Mammary epithelial cell (primary cell): ENCODE measurements around the gene DAG1.

Experiments used
- CTCF ChIP-seq, 2 donors: IDR thresholded peaks in 1 of 2; conservative IDR thresholded peaks in 1 of 2; 2 replicates each; pipeline ENCODE4 v1.5.1; 2011 to 2012; ENCODE audit warnings: inconsistent platforms in 2 of 2, low read length in 2 of 2, mild to moderate bottlenecking in 2 of 2, control low read depth in 1 of 2, low read depth in 1 of 2; ENCODE audit not compliant: insufficient read depth in 1 of 2; ENCODE audit errors: extremely low read depth in 1 of 2
- EZH2 ChIP-seq: IDR thresholded peaks from 2 replicates; pipeline ENCODE4 v1.6.1; 2012; ENCODE audit warnings: low read length, inconsistent platforms, borderline replicate concordance

DNA sequence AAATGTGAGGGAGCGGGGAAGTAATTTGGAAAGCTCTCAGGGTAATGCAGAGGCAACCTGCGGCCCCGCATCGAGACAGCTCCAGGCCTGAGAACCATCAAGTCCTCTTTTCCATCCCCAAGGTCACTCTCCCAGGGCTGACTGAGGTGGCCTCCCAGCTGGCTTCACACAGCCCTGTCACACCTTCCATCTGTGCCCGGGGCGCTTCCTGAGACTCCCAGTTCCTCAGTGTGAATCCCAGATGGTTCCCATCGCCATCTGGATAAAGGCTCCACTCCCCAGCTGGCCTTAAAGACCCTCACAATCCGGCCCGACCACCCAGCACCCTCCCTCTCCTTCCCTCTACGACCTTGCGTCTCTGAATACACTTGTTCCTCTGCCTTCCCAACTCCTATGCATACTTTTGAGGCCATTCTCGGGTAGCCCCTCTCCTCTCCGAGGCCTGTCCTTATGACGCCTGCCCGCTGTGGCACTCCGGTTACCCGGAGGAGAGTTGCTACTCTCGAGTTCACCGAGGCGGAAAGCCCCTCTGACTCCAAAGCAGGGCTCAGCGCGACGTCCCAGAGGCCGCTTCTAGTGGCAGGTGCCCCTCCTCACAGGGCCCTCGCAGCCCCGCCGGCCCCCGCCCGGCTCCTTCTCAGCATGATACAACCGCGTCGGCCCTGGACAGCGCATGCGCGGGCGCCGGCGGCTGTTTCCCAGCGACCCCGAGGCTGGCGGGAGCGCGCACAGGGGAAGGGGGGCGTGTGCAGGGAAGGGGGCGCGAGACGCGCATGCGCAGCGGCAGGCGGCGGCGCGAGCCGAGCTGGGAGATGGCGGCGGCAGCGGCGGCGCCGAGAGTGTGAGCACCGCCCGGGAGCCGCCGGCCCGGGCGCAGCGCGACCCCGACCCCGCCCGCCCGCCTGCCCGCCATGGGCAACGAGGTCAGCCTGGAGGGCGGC is 83.9 kb downstream of the DAG1 start, which contains the start of gene BSN:
- no peak for TF ChIP-seq CTCF (conservative IDR thresholded peaks at IDR 0.05 in 1 of 2, IDR thresholded peaks at IDR 0.05 in 1 of 2; ENCODE audit: extremely low read depth in 1 of 2, insufficient read depth in 1 of 2, low read depth in 1 of 2, low read length in 2 of 2)
- TF ChIP-seq EZH2: no peak
